CD4-positive, alpha-beta T cell treated with Interleukin-15 for 4 hours (primary cell): ENCODE data around the gene LARP1.
"Not testable (repeated sequence)": the region's sequence is repeated elsewhere in the genome, so short reads cannot be mapped to it uniquely, and the experiment has no call there.

ENCODE experiments used
- DNase-seq: peaks from one replicate; pipeline ENCODE4 v3.0.0-alpha.2; 2020; ENCODE audit warnings: low spot score

The LARP1 gene

GRCh38 chr5:154829181-154829588, 74.0 kb downstream of the LARP1 start:
- DNase-seq: no peak

DNA sequence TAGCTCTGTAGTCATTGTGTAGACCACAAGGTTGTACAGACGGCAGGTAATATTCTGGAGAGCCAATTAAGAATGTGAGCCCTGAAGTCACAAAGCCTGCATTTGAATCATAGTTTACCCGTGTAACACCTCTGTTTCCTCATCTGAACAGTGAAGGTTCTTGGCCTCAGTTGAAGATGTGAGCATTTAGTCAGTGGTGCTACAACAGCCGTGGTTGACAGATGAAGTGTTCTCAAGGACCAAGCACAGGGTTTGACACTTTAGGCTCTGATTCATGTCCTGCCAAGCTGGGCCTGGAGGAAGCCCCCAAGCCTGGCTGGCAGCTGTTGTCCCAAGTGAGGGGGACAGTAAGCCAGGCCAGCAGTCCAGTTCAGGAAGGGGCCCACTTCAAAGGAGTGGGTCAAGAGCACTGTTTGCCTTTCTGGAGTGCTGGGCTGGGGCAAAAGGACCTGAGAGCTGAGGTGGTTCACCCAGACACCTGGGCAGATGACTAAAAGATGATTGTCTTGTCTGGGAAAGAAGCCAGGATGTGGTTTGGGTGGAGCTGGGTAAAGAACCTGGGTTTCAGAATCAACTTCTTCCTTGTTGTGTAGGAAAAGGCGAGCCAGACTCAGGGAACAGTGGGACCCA, 74.5 kb downstream of the LARP1 start:
- DNase-seq: peak; percentile 57

DNA sequence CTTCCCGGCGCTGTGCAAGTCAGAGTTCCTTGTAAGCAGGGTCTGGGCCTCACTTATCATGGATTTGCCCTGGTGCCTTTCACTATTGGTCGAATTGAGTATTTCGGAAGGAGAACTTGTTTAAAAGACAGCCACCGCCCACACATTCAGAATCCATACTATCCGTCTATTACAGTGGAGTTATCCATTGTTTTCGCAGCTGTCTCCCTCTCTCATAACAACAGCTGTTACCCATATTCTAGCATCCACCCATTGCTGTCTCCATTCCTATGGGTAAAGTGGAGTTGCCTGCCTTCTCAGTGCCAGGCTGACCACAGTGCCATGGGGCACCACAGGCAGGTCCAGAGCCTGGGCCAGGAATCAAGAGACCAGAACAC, 75.0 kb downstream of the LARP1 start:
- DNase-seq: no peak

GRCh38 chr5:154830596-154830995, 75.4 kb downstream of the LARP1 start:
- no peak for DNase-seq

DNA sequence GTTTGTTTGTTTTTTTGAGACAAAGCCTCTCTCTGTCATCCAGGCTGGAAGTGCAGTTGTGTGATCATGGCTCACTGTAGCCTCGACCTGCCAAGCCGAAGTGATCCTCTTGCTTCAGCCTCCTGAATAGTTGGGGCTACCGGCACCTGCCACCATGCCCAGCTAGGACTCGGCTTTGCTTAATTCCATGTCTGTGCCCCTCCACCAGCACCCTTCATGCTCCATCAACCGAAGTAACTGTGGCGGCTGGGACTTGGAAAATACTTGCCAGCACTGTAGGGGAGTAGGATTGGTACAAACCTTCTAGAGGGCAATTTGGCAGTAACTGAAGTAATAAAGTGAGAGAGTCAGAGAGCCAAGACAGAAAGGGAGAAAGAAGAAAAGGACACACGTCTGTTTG, 76.3 kb downstream of the LARP1 start:
- DNase-seq: no peak

DNA sequence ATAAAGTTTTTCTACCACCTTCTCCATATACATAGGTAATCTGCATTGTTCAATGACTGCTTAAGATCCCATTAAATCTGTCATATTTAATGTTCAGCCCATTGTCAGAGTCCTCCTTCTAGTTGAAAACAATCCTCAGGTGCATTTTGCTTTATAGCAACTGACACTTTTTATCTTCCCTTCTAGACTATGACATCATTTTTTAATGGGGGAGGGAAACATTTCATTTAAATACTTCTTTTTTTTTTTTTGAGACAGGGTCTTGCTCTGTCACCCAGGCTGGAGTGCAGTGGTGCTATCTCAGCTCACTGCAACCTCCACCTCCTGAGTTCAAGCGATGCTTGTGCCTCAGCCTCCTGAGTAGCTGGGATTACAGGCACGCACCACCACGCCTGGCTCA, 77.6 kb downstream of the LARP1 start:
- not testable (repeated sequence) for DNase-seq

DNA sequence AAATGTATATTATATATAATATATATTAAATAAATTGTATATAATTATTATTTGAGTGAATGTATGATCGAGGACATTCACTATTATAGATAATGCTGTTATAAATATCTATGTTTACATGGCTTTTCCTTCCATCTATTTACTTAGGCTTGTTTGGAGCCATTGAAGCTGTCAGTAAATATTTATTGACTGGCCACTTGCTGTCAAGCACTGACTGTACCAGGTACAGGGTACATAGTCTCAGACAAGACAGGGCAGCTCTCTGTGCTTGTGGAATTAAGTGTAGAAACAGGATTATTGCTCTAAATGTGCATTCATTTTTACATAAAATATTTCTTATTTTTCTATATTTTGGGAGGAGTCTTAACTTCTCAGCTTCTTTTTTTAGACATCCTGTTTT, 78.9 kb downstream of the LARP1 start:
- no peak for DNase-seq

- DNase-seq: not testable (repeated sequence)
Observed at GRCh38 chr5:154835701-154836052, 80.5 kb downstream of the LARP1 start.

- DNase-seq: no peak
Observed at GRCh38 chr5:154836225-154836624, 81.0 kb downstream of the LARP1 start.

GRCh38 chr5:154837009-154837901, 82.1 kb downstream of the LARP1 start:
- no peak for DNase-seq

GRCh38 chr5:154840435-154841272, 85.5 kb downstream of the LARP1 start:
- no peak for DNase-seq

DNA sequence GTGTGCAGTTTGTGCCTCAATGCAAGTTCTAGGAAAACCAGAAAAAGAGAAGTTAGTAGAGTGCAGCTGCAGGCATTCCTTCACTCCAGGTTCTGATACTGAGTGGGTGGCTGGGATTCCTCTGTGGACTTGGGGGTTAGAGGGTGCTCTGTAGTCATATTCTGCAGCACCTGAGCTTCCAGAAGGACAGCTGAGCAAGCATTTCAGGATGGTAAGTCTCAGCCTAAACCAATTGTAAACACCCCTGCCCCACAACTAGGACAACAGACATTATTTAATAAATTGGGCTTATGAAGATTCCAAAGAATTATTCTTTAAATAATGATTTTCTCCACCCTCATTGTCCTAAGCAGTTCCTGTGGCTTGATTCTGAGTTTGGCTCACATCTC, 86.1 kb downstream of the LARP1 start:
- DNase-seq: no peak

DNA sequence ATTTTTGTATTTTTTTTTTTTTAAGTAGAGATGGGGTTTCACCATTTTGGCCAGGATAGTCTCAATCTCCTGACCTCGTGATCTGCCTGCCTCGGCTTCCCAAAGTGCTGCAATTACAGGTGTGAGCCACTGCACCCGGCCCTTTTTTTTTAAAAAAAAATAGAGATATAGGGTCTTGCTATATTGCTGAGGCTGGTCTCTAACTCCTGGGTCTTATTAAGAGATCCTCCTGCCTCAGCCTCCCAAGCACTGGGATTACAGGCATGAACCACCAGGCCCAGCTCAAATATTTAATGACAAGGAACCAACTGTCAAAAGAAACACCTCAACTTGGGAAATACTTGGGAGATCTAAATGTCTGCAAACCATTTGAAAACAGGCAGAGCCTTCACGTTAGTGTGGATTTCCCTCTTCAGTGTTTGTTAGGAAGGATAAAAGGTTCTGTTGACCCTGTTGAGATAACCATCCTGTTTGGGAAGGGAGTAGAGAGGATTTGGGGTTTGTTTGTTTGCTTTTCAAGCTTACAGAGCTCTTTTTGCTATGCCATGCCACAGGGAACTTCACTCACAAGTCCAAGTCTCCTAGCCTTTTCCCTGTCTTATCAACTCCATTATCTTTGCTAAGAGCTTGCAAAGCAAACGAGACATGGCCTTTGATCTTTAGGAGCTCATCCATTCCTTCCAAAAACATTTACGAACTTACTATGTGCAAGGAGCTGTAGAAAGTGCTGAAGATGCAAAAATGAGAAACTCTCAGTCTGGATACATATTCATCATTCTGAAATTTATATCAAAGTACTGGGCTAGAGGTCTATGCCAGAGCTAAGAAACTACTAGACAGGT, 87.7 kb downstream of the LARP1 start:
- no peak for DNase-seq

DNA sequence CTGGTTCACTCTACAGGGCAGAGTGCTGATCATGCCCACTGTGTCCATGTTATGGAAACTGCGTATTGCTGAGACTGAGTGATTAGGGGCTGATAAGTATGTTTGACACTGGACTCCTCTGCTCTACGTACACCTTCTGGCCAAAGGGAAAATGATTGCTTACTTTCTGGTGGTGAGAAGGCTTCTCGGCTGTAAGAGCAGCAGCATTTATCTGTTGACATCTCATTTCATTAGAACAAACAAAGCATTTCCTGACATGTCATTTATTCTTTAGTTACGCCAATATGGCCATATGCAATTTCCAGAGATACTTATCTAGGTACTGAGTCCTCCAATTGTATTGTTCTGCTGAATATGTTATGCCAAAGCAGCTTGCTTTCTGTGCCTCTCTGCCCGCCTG, 89.6 kb downstream of the LARP1 start:
- DNase-seq: no peak

GRCh38 chr5:154849264-154849785, 94.1 kb downstream of the LARP1 start:
- DNase-seq: no peak

DNA sequence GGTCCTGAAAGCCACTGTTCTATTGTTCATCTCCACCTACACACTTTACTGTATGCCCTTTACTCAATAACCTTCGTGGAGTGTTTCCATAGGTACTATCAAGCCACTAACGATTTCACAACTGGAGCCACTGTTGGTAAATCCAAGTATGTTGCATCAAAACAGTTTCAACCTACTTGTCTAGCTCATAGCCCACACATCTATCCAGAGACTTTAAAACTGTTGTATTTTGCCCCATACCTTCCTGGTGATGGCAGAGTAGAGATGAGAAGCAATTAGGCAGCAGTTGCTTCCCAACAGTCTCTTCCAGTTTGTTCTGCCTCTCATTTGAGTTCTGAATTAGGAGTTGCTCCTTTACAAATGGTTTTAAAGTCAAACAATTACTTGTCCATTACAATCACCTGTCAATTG, 94.6 kb downstream of the LARP1 start:
- DNase-seq: no peak

GRCh38 chr5:154850255-154851062, 95.3 kb downstream of the LARP1 start, which contains the start of gene FAXDC2:
FAXDC2 (minus strand) TSS chr5:154850603; CDS start chr5:154838178, 12,425 bp downstream.
- DNase-seq: no peak

DNA sequence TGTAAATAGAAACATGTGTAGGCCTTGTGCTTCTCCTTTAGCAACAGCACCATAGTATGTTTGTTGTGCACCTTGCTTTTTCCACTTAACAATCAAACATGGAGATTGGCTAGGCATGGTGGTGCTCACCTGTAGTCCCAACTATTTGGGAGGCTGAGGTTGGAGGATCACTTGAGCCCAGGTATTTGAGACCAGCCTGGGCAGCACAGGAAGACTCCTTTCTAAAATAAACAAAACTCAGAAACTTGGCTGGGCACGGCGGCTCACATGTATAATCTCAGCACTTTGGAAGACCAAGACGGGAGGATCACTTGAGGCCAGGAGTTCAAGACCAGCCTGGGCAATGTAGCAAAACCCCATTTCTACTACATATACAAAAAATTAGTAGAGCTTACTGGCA, 96.2 kb downstream of the LARP1 start:
- no peak for DNase-seq

GRCh38 chr5:154857530-154858296, 102.5 kb downstream of the LARP1 start:
- DNase-seq: peak; percentile 91
